ENCODE results near the gene CENPB. TPM values are rescaled to one million over a fixed set of nuclear protein-coding genes. Genes with fewer than 3 reads are reported as not detected.

Gene CENPB
- total and polyA plus RNA-seq, 5 donors: 63.9 to 92.7 (median 71.5) TPM

- no peaks in the 10 kb centered on the region for H3K27me3 ChIP-seq (ENCODE audit: control insufficient read depth, insufficient read depth)
- no peaks in the 10 kb centered on the region for H3K9me3 ChIP-seq (ENCODE audit: control insufficient read depth, low read length)
- H3K4me1 ChIP-seq (ENCODE audit: control insufficient read depth, insufficient read depth, low read length): peaks cover 14% of the 10 kb centered on the region
- DNase-seq (peak; percentile 98 to 100 (median 100)), ATAC-seq (peak; percentile 91 to 92)
- H3K27ac ChIP-seq (ENCODE audit: low read length): peak overlapping the region; percentile 92
- intact Hi-C loops (cut with DNase I): no loop called here
- peak overlapping the region; percentile 27 for H3K4me3 ChIP-seq (ENCODE audit: low read length)
- WGBS: 2% methylated on average over 20 of the region's 20 CpGs
These were observed 25.1 kb upstream of the CENPB start for GRCh38 chr20:3811467-3812258.

- no peak for ATAC-seq
- Histone ChIP-seq H3K27me3 (ENCODE audit: control insufficient read depth, insufficient read depth) (no peaks in the 10 kb centered on the region), H3K27ac (ENCODE audit: low read length) (peak overlapping the region; percentile 99), H3K4me1 (ENCODE audit: control insufficient read depth, insufficient read depth, low read length) (peaks cover 14% of the 10 kb centered on the region), H3K4me3 (ENCODE audit: low read length) (no peak overlapping the region), H3K9me3 (ENCODE audit: control insufficient read depth, low read length) (no peaks in the 10 kb centered on the region)
- intact Hi-C loops (cut with DNase I): no loop called here
- no peak for DNase-seq
- WGBS: 89% methylated on average over 3 of the region's 3 CpGs
These were observed 22.0 kb upstream of the CENPB start for GRCh38 chr20:3808544-3808943.

DNA sequence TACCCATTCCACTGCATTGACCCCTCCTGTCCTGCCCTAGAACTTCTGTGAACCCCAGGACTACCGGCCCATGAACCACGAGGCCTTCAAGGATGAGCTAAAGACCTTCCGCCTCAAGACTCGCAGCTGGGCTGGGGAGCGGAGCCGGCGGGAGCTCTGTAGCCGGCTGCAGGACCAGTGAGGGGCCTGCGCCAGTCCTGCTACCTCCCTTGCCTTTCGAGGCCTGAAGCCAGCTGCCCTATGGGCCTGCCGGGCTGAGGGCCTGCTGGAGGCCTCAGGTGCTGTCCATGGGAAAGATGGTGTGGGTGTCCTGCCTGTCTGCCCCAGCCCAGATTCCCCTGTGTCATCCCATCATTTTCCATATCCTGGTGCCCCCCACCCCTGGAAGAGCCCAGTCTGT lies 18.2 kb upstream of the CENPB start:
- WGBS: 94% methylated on average over 11 of the region's 11 CpGs
- Histone ChIP-seq H3K27ac (ENCODE audit: low read length) (no peak overlapping the region), H3K4me3 (ENCODE audit: low read length) (no peak overlapping the region), H3K27me3 (ENCODE audit: control insufficient read depth, insufficient read depth) (no peaks in the 10 kb centered on the region), H3K9me3 (ENCODE audit: control insufficient read depth, low read length) (no peaks in the 10 kb centered on the region), H3K4me1 (ENCODE audit: control insufficient read depth, insufficient read depth, low read length) (peaks cover 10% of the 10 kb centered on the region)
- intact Hi-C loops (cut with DNase I): no loop called here
- ATAC-seq (no peak), DNase-seq (peak in 1 of 3 donors; percentile 12)

DNA sequence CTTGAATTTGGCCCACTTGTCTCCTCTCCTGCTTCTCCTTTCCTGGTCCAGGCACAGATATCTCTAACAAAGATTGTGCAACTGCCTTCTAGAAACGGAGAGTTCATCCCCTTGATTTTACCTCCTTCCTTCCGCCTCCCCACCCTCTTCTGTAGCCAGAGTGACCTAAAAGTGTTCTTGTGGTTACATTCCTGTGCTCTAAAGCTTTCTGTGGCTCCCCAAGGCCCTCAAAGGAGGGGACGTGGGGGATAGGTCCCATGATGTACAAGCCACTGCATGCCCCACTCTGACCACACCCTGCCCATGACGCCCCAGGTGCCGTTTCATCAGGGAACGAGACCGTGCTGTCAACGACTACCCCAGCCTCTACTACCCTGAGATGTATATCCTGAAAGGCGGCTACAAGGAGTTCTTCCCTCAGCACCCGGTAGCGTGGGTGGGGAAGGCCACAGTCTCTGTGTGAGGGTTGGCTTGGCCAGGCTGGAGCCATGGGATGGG lies 17.8 kb upstream of the CENPB start:
- no peaks in the 10 kb centered on the region for H3K27me3 ChIP-seq (ENCODE audit: control insufficient read depth, insufficient read depth)
- H3K9me3 ChIP-seq (ENCODE audit: control insufficient read depth, low read length): no peaks in the 10 kb centered on the region
- H3K27ac ChIP-seq (ENCODE audit: low read length): no peak overlapping the region
- H3K4me3 ChIP-seq (ENCODE audit: low read length): no peak overlapping the region
- intact Hi-C loops (cut with DNase I): no loop called here
- WGBS: 82% methylated on average over 11 of the region's 11 CpGs
- ATAC-seq (no peak), DNase-seq (no peak)
- peaks cover 10% of the 10 kb centered on the region for H3K4me1 ChIP-seq (ENCODE audit: control insufficient read depth, insufficient read depth, low read length)

- no peak for DNase-seq
- Histone ChIP-seq H3K27me3 (ENCODE audit: control insufficient read depth, insufficient read depth) (no peaks in the 10 kb centered on the region), H3K27ac (ENCODE audit: low read length) (no peak overlapping the region), H3K4me3 (ENCODE audit: low read length) (no peak overlapping the region), H3K4me1 (ENCODE audit: control insufficient read depth, insufficient read depth, low read length) (peaks cover 10% of the 10 kb centered on the region), H3K9me3 (ENCODE audit: control insufficient read depth, low read length) (no peaks in the 10 kb centered on the region)
- intact Hi-C loops (cut with DNase I): no loop called here
- WGBS: 95% methylated on average over 6 of the region's 6 CpGs
- ATAC-seq: no peak
These were observed 17.3 kb upstream of the CENPB start for GRCh38 chr20:3803854-3804253.

GRCh38 chr20:3803289-3803688 lies 16.7 kb upstream of the CENPB start:
- Histone ChIP-seq H3K4me1 (ENCODE audit: control insufficient read depth, insufficient read depth, low read length) (peaks cover 10% of the 10 kb centered on the region), H3K4me3 (ENCODE audit: low read length) (no peak overlapping the region), H3K27ac (ENCODE audit: low read length) (no peak overlapping the region), H3K9me3 (ENCODE audit: control insufficient read depth, low read length) (no peaks in the 10 kb centered on the region), H3K27me3 (ENCODE audit: control insufficient read depth, insufficient read depth) (no peaks in the 10 kb centered on the region)
- ATAC-seq (no peak), DNase-seq (no peak)
- 95% methylated on average over 14 of the region's 14 CpGs for WGBS
- intact Hi-C loops (cut with DNase I): no loop called here

- ATAC-seq (no peak), DNase-seq (no peak)
- Histone ChIP-seq H3K27ac (ENCODE audit: low read length) (no peak overlapping the region), H3K9me3 (ENCODE audit: control insufficient read depth, low read length) (no peaks in the 10 kb centered on the region), H3K4me1 (ENCODE audit: control insufficient read depth, insufficient read depth, low read length) (peaks cover 7% of the 10 kb centered on the region), H3K27me3 (ENCODE audit: control insufficient read depth, insufficient read depth) (no peaks in the 10 kb centered on the region), H3K4me3 (ENCODE audit: low read length) (no peak overlapping the region)
- WGBS: 92% methylated on average over 11 of the region's 11 CpGs
- intact Hi-C loops (cut with DNase I): no loop called here
These were observed 16.1 kb upstream of the CENPB start for GRCh38 chr20:3802524-3803239.

GRCh38 chr20:3801846-3802245 lies 15.3 kb upstream of the CENPB start:
- 95% methylated on average over 13 of the region's 13 CpGs for WGBS

DNA sequence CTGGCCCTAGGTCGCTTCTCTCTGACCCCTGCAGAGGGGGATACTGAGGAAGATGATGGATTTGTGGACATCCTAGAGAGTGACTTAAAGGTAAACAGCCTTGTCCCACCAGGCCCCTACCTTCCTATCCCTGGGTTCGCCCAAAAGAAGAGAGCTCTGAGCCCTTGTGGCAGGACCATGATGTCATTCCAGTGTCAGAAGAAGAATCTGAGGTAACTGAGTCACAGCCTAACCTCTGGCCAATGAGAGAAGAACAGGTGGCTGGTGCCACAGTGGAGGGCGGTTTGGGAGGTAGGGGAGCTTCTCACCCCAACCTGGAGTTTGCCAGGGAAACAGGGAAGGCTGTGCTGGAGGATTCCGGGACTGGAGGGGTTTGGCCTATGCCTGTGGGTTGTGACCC lies 14.8 kb upstream of the CENPB start:
- peak in 1 of 3 donors; percentile 26 for DNase-seq
- 96% methylated on average over 4 of the region's 4 CpGs for WGBS
- ATAC-seq: no peak
- Histone ChIP-seq H3K27ac (ENCODE audit: low read length) (no peak overlapping the region), H3K9me3 (ENCODE audit: control insufficient read depth, low read length) (no peaks in the 10 kb centered on the region), H3K27me3 (ENCODE audit: control insufficient read depth, insufficient read depth) (no peaks in the 10 kb centered on the region), H3K4me3 (ENCODE audit: low read length) (no peak overlapping the region), H3K4me1 (ENCODE audit: control insufficient read depth, insufficient read depth, low read length) (no peaks in the 10 kb centered on the region)
- intact Hi-C loops (cut with DNase I): no loop called here

More at GRCh38 chr20:3801846-3802245, 15.3 kb upstream of the CENPB start:
- H3K27ac ChIP-seq (ENCODE audit: low read length): no peak overlapping the region
- H3K27me3 ChIP-seq (ENCODE audit: control insufficient read depth, insufficient read depth): no peaks in the 10 kb centered on the region
- intact Hi-C loops (cut with DNase I): no loop called here
- H3K9me3 ChIP-seq (ENCODE audit: control insufficient read depth, low read length): no peaks in the 10 kb centered on the region
- no peaks in the 10 kb centered on the region for H3K4me1 ChIP-seq (ENCODE audit: control insufficient read depth, insufficient read depth, low read length)
- DNase-seq: peak; percentile 11 to 48 (median 47)
- H3K4me3 ChIP-seq (ENCODE audit: low read length): no peak overlapping the region
- no peak for ATAC-seq

DNA sequence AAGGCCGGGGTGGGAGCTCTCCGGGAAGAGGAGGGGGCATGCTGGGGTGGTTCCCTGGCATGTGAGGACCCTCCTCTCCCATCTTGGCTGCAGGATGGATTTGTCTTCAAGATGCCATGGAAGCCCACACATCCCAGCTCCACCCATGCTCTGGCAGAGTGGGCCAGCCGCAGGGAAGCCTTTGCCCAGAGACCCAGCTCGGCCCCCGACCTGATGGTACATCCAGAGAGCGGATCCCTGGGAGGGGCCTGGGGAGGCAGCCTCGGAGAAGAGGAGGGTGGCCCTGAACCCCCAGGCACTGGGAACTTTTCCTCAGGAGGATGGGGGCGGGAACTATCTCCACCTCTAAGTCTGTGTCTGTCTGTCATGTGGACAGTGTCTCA lies 14.3 kb upstream of the CENPB start:
- H3K9me3 ChIP-seq (ENCODE audit: control insufficient read depth, low read length): no peaks in the 10 kb centered on the region
- H3K27me3 ChIP-seq (ENCODE audit: control insufficient read depth, insufficient read depth): no peaks in the 10 kb centered on the region
- intact Hi-C loops (cut with DNase I): no loop called here
- no peak overlapping the region for H3K4me3 ChIP-seq (ENCODE audit: low read length)
- peak in 2 of 3 donors; percentile 46 to 50 for DNase-seq
- no peaks in the 10 kb centered on the region for H3K4me1 ChIP-seq (ENCODE audit: control insufficient read depth, insufficient read depth, low read length)
- no peak for ATAC-seq
- H3K27ac ChIP-seq (ENCODE audit: low read length): no peak overlapping the region
- 92% methylated on average over 8 of the region's 8 CpGs for WGBS

DNA sequence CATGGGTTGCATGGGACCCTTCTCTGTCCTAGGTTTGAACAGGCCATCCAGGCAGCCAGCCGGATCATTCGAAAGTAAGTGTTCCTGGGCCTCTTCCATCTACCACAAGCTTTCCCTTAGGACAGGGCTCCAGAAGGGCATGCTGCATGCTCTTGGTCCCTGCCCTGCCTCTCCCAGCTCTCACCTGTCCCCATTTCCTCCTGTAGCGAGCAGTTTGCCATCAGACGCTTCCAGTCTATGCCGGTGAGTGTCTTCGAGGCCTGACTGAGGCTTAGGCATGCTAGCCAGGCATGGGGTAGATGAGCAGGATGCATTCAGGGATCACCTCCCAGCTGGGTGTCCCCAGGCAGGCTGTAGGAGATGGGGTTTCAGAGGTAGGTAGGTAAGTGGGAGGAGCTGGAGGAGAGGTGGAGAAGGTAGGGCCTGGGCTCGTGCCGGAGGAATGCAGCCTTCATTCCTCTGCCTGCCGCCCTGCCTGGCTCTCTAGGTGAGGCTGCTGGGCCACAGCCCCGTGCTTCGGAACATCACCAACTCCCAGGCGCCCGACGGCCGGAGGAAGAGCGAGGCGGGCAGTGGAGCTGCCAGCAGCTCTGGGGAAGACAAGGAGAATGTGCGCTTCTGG lies 13.8 kb upstream of the CENPB start:
- H3K4me3 ChIP-seq (ENCODE audit: low read length): no peak overlapping the region
- 90% methylated on average over 18 of the region's 18 CpGs for WGBS
- DNase-seq: peak in 2 of 3 donors; percentile 21 to 49
- H3K9me3 ChIP-seq (ENCODE audit: control insufficient read depth, low read length): no peaks in the 10 kb centered on the region
- ATAC-seq: no peak
- H3K27me3 ChIP-seq (ENCODE audit: control insufficient read depth, insufficient read depth): no peaks in the 10 kb centered on the region
- no peaks in the 10 kb centered on the region for H3K4me1 ChIP-seq (ENCODE audit: control insufficient read depth, insufficient read depth, low read length)
- intact Hi-C loops (cut with DNase I): no loop called here
- H3K27ac ChIP-seq (ENCODE audit: low read length): no peak overlapping the region
